ENCODE data around the gene MED4. TPM values are rescaled to one million over a fixed set of nuclear protein-coding genes. Genes with fewer than 3 reads are reported as not detected.

MED4 gene
- total and polyA plus RNA-seq, 9 of the 15 experiments (the other 6 are each of a cell fraction or from before 2014, with no cell fraction given), result 24.5 to 87.3 (median 58.3) TPM

DNA sequence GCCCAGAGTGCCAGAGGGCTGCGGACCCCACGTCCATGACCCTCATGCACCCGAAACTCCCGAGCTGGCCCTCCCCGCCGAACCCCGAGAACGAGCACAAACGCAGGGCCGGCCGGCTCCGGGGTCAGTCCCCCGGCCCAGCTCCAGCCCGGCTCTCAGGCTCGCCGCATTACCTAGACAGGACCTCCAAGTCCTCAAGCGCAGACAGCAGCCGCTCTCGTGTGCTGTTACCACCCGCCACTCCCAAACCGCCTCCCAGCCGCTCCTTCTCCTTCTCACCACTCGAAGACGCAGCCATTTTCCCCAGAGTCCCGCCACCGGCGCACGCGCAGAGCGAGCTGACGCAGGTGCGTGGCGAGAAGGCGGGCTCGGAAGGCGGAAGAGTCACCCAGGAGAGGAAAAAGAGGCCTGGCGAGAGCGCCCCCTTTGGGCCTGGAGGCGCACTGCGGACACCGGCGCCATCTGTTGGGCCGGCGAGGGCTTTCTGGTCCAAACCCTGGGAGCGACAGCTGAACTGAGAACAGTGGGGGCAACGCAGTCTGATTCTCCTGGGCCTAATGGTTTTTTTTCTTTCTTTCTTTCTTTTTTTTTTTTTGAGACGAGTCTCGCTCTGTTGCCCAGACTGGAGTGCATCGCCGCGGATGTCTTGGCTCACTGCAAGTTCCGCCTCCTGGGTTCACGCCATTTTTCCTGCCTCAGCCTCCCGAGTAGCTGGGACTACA lies at the start of gene MED4 (continued):
- TF ChIP-seq PHF8 (IDR thresholded peaks at IDR 0.05; ENCODE audit: borderline replicate concordance, low read length) (peak; percentile 82), SMAD4 (CRISPR knock-in tag; conservative IDR thresholded peaks at IDR 0.05) (0 out of 2 replicates have a peak, but pooled peaks have one; percentile 26), MYC (IDR thresholded peaks at IDR 0.05; ENCODE audit: low read depth, low read length) (peak; percentile 86), MYC (CRISPR knock-in tag; IDR thresholded peaks at IDR 0.05; ENCODE audit: borderline replicate concordance, low read depth) (no peak), HOXB6 (CRISPR knock-in tag; IDR thresholded peaks at IDR 0.05; ENCODE audit: borderline replicate concordance) (no peak), IFI16 (CRISPR knock-in tag; IDR thresholded peaks at IDR 0.05) (no peak), ATF1 (CRISPR knock-in tag; IDR thresholded peaks at IDR 0.05) (no peak), ATF1 (tag; IDR thresholded peaks at IDR 0.05) (peak; percentile 81), ATF6 (CRISPR knock-in tag; IDR thresholded peaks at IDR 0.05) (no peak), SPI1 (IDR thresholded peaks at IDR 0.05; ENCODE audit: borderline replicate concordance, low read depth, low read length) (no peak), KAT2B (IDR thresholded peaks at IDR 0.05; ENCODE audit: low read depth, low read length) (peak; percentile 95), HMGXB4 (CRISPR knock-in tag; IDR thresholded peaks at IDR 0.05) (peak; percentile 56; the same call in 1 of the 2 replicates), RB1 (IDR thresholded peaks at IDR 0.05; ENCODE audit: low read depth) (peak; percentile 93), ZNF140 (CRISPR knock-in tag; IDR thresholded peaks at IDR 0.05) (no peak), BMI1 (IDR thresholded peaks at IDR 0.05; ENCODE audit: low read length) (no peak)
- TF ChIP-seq, protein P1, sequence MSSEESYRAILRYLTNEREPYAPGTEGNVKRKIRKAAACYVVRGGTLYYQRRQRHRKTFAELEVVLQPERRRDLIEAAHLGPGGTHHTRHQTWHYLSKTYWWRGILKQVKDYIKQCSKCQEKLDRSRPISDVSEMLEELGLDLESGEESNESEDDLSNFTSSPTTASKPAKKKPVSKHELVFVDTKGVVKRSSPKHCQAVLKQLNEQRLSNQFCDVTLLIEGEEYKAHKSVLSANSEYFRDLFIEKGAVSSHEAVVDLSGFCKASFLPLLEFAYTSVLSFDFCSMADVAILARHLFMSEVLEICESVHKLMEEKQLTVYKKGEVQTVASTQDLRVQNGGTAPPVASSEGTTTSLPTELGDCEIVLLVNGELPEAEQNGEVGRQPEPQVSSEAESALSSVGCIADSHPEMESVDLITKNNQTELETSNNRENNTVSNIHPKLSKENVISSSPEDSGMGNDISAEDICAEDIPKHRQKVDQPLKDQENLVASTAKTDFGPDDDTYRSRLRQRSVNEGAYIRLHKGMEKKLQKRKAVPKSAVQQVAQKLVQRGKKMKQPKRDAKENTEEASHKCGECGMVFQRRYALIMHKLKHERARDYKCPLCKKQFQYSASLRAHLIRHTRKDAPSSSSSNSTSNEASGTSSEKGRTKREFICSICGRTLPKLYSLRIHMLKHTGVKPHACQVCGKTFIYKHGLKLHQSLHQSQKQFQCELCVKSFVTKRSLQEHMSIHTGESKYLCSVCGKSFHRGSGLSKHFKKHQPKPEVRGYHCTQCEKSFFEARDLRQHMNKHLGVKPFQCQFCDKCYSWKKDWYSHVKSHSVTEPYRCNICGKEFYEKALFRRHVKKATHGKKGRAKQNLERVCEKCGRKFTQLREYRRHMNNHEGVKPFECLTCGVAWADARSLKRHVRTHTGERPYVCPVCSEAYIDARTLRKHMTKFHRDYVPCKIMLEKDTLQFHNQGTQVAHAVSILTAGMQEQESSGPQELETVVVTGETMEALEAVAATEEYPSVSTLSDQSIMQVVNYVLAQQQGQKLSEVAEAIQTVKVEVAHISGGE (CRISPR knock-in tag; IDR thresholded peaks at IDR 0.05), result no peak
